Adipocyte (in vitro differentiated cells): Measurements from ENCODE around the gene CHD2.
A peak's percentile ranks its signal among the peaks of the same experiment; 100 is the strongest.

ENCODE experiments used
- DNase-seq: peaks from one replicate; pipeline ENCODE4 v3.0.0-alpha.2; 2015; ENCODE audit warnings: low read depth
- H3K27me3 ChIP-seq: replicated peaks from 2 replicates; pipeline ENCODE4 v1.7.0; 2013; ENCODE audit warnings: mild to moderate bottlenecking, low read length, moderate library complexity; ENCODE audit not compliant: control insufficient read depth, insufficient read depth
- H3K36me3 ChIP-seq: 2 replicates; pipeline ENCODE4 v1.7.0; 2013; ENCODE audit warnings: low read length, mild to moderate bottlenecking, moderate library complexity; ENCODE audit not compliant: control insufficient read depth, insufficient read depth, severe bottlenecking
- H3K4me1 ChIP-seq: 2 replicates; pipeline ENCODE4 v1.7.0; 2013; ENCODE audit warnings: mild to moderate bottlenecking, low read length, moderate library complexity; ENCODE audit not compliant: control insufficient read depth, insufficient read depth
- H3K4me3 ChIP-seq: 2 replicates; pipeline ENCODE4 v1.7.0; 2013; ENCODE audit warnings: mild to moderate bottlenecking, low read length, moderate library complexity
- H3K9ac ChIP-seq: 2 replicates; pipeline ENCODE4 v1.7.0; 2013; ENCODE audit warnings: mild to moderate bottlenecking, low read length, moderate library complexity
- H3K9me3 ChIP-seq: 2 replicates; pipeline ENCODE4 v1.7.0; 2013; ENCODE audit warnings: mild to moderate bottlenecking, low read length, moderate library complexity; ENCODE audit not compliant: control insufficient read depth

CHD2 gene

DNA sequence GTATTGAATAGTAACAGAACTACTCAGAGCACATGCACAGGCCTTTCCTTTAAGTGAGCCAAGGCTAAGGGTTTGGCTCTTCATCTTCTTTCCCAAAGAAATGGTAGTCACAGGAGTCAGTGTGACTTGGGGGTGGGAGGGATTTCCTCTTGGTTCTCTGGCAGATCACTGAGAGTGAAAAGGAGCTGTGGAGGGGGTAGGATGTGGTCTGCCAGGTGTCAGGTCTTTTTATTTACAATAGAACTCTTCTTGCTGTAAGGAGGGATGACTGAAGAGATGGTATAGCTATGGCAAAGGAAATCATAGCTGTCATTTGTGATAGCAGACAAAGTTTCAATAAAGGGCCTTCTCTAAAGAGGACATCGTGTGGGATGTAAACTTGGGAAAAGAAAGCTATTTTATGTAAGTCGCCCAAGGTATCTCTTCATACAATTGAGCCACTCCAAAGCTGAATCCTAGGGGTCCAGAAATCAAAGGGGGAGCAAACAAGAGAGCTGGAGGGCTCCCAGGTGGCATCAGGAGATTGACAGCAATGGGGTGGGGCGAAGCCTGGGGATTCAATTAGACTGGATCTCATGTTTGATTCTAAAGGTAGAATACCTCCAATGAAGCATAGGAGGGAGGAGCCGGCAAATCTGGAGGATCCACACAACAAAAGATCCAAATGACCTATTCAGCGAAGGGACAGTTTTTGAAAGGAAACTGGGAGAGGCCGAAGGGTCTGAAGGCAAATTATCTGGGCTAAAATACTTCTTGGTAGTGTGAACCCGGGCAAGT lies 20.0 kb upstream of the CHD2 start:
- H3K4me1 ChIP-seq = peaks cover 14% of the 10 kb centered on the region
- no peak overlapping the region for H3K9ac ChIP-seq
- no peaks in the 10 kb centered on the region for H3K9me3 ChIP-seq
- H3K36me3 ChIP-seq = no peaks in the 10 kb centered on the region
- no peaks in the 10 kb centered on the region for H3K27me3 ChIP-seq
- no peak for DNase-seq
- H3K4me3 ChIP-seq = no peak overlapping the region

DNA sequence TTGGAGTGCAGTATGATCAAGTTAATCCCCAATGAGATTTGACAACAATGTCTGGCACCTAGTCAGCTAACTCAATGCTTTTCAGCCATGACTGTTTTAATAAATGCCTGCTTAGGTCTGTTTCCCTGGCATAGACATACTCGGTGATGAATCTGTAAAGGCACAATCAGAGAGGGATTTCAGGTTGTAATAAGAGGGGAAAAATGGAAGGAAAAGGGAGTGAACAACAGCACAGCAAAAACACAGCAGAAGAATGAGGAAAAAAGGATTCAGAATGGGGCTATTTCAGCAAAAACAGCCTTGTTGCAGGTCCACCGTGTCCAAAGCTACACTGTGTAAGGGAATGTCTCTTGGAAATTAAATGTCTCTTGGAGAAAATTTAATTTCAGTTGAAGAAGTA lies 19.3 kb upstream of the CHD2 start:
- peaks cover 14% of the 10 kb centered on the region for H3K4me1 ChIP-seq
- no peaks in the 10 kb centered on the region for H3K27me3 ChIP-seq
- peak overlapping the region; percentile 87 for H3K9ac ChIP-seq
- no peaks in the 10 kb centered on the region for H3K9me3 ChIP-seq
- DNase-seq = no peak
- peak overlapping the region; percentile 76 for H3K4me3 ChIP-seq
- H3K36me3 ChIP-seq = no peaks in the 10 kb centered on the region

DNA sequence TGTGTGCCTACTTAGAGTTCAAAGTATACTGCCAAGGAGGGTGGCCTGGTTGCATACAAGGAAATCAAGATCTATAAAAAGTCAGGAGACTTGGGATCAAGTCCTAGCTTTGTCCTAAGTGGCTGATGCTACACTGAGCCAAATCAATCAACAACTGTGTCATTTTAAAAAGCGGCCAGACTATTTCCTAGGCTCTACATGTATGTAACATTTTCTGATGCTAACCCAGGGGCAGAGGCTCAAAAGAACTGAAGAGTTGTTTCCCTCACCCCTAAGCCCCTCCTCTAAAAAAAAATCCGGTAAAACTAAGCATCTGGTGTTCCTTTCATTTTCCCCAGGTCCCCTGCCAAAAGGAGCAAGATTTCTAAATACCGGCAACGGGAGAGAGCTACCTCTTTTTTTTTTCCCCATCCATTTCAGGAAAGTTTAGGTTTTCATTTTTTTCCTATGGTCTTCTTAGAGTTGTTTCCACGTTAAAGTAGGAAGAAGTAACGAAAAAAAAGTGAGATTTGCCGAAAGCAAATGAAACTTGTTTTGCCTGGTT lies 18.8 kb upstream of the CHD2 start:
- DNase-seq = peak; percentile 56
- Histone ChIP-seq H3K4me3 (peak overlapping the region; percentile 76), H3K27me3 (no peaks in the 10 kb centered on the region), H3K9me3 (no peaks in the 10 kb centered on the region), H3K4me1 (peaks cover 18% of the 10 kb centered on the region), H3K36me3 (peaks cover 4% of the 10 kb centered on the region), H3K9ac (peak overlapping the region; percentile 87)

DNA sequence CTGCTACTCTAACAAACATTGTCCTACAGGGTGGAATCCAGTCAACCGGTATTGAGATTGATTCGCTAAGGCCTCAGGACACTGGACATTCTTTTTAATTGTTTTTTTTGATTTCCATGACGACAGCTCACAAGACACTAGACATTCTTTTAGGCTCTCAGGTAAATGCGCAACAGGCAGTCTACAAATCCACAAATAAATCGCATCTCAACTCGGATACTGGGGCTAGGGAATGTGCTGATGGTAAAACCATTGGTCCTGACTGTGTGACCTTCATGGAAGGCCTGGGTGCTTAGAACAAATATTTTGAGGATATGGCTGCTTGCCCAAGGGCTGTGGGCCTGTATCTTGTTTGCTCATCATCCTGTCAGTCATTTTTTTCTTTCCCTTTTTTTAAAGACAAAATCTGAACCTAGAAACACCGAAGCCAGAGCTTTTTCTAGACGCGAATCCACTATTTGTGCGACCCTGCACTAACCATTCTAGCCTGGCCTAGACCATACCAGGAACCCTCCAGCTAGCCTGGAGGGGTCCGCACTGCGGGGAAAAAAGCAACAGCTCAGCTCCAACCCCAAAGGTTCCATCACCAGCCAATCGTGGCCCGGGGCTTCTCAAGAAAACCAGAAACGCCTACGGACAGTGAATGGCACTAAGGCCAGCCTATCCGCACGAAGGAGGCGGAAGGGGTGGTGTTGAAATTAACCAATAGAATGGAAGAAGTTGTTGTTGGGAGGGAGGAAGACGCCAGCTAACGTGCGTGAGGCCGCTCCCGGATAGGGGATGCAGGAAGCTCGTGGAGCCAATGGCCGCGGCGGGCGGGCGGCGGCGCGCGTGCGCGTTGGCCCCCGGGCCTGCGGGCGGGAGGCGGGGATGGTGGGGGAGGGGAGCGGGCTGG lies 18.1 kb upstream of the CHD2 start:
- peaks cover 12% of the 10 kb centered on the region for H3K36me3 ChIP-seq
- peak overlapping the region; percentile 87 for H3K9ac ChIP-seq
- peaks cover 25% of the 10 kb centered on the region for H3K4me1 ChIP-seq
- peak overlapping the region; percentile 76 for H3K4me3 ChIP-seq
- no peaks in the 10 kb centered on the region for H3K9me3 ChIP-seq
- no peaks in the 10 kb centered on the region for H3K27me3 ChIP-seq
- peak; percentile 100 for DNase-seq

DNA sequence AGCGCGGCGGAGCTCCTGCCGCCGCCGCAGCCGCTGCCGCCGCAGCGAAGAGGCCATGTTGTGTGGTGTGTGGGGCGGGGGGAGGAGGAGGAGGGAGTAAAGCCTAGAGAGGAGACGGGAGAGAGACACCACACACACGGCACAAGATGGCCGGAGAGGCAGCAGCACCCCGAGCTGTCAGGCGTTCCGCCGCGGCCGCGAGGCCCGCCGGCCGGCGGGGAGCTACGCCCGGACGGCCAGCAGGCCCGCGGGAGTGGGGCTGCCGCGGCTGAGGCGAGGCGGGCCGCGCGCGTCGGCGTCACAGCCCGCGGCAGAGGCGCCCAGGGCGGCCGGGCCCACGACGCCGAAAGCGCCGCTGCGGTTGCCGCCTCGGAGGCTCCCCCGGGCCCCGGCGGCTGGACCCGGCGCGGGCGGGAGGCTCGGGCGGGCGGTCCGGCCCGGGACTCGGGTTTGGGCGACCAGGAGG lies 17.4 kb upstream of the CHD2 start:
- Histone ChIP-seq H3K9me3 (no peaks in the 10 kb centered on the region), H3K9ac (peak overlapping the region; percentile 97), H3K27me3 (no peaks in the 10 kb centered on the region), H3K4me3 (peak overlapping the region; percentile 95), H3K4me1 (peaks cover 32% of the 10 kb centered on the region), H3K36me3 (peaks cover 19% of the 10 kb centered on the region)
- DNase-seq = no peak

DNA sequence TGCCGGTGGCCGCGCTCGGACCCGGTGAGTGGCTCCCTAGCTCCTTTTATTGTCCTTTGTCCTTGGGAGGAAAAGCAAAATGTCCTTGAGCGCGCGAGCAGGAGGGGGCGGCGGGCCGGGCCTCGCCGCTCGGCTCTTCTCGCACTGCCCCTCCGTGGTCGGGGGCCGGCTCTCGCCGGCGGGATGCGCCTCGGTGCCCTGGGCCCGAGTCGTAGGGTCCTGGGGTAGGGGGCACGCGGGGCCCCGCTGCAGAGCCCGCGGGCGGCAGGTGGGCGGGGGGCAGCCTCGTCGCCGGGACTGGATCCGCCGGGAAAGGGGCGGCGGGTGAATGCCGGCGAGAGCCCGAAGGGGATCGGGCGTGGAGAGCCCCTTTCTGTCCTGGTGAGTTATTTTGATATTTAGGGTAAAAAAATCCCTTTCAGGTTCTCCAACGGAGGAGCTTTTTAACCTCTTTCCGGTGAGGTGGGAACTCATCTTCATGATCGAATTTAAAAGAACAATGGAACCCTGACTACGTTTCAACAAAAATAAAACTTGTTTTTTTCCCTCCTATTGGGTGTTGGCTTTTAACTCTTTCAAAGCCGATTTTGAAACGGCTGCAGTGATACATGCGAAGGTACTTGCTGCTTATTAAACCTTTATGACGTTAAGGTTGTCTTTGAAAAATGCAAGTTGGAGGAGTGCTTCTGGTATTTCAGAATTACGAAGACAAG lies 16.8 kb upstream of the CHD2 start:
- DNase-seq = peak; percentile 55
- Histone ChIP-seq H3K9me3 (no peaks in the 10 kb centered on the region), H3K4me3 (peak overlapping the region; percentile 95), H3K36me3 (peaks cover 24% of the 10 kb centered on the region), H3K9ac (peak overlapping the region; percentile 97), H3K27me3 (no peaks in the 10 kb centered on the region), H3K4me1 (peaks cover 38% of the 10 kb centered on the region)

DNA sequence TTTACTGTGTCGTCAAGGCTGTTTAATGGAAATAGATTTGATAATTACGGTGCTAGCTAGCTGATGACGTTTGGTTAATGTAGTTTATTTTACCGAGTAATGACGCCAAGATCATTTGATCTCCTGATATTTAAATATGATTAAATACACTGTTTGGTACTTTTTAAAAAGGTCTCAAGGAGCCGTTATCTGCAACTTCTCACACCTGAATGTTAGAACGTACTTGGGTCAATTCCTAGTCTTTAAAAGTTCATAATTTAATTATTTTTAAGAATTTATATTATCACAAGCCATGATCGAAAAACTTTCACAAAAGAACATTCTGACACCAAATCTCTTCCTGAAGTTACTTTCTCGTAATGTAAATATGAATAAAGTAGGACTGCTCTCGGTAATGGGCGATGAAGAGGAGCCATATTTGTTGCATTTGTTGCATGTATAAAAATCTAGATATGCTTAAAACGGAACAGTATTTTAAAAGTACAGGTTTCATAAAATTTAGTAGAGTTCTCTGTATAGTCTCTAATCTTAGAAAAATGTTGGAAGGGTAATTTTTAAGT lies 16.2 kb upstream of the CHD2 start:
- Histone ChIP-seq H3K4me1 (peaks cover 43% of the 10 kb centered on the region), H3K9ac (peak overlapping the region; percentile 97), H3K27me3 (no peaks in the 10 kb centered on the region), H3K9me3 (no peaks in the 10 kb centered on the region), H3K4me3 (peak overlapping the region; percentile 95), H3K36me3 (peaks cover 31% of the 10 kb centered on the region)
- DNase-seq = no peak

DNA sequence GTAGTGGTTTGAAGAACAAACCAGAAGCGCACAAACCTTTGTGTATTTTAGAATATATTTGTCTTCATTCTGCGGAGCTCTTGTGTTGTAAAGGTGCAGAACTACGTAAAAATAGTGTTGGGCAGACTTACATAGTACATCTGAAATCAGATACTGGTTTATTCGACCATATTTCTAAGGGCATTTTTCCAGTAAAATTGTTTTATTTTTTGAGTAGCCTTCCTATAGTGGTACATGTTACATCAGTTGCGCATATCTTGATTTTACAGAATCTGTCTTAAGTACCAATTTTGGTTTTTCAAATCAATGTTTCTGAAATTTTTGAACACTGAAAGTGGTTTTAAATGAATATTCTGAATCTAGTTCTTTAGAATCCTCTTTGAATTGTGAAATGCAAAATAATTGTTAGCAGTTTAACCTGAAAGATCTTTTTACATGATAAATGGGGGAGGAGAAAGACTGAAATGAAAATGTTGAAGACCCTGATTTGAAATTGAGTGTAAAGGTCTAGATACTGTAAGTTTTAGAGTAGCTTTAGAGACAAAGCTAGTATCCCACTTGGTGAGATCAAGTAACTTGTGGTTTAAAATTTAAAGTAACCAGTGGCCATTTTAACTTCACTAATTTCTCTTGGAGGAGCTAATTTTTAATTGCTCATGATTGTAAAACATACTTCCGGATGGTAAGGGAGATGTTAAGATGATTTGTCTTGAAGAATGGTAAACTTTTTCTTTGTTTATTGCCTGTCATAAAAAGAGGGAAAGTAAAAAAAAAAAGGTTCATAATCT lies 15.5 kb upstream of the CHD2 start:
- Histone ChIP-seq H3K36me3 (peaks cover 38% of the 10 kb centered on the region), H3K4me3 (peak overlapping the region; percentile 95), H3K9ac (peak overlapping the region; percentile 97), H3K4me1 (peaks cover 44% of the 10 kb centered on the region), H3K27me3 (no peaks in the 10 kb centered on the region), H3K9me3 (no peaks in the 10 kb centered on the region)
- DNase-seq = no peak

DNA sequence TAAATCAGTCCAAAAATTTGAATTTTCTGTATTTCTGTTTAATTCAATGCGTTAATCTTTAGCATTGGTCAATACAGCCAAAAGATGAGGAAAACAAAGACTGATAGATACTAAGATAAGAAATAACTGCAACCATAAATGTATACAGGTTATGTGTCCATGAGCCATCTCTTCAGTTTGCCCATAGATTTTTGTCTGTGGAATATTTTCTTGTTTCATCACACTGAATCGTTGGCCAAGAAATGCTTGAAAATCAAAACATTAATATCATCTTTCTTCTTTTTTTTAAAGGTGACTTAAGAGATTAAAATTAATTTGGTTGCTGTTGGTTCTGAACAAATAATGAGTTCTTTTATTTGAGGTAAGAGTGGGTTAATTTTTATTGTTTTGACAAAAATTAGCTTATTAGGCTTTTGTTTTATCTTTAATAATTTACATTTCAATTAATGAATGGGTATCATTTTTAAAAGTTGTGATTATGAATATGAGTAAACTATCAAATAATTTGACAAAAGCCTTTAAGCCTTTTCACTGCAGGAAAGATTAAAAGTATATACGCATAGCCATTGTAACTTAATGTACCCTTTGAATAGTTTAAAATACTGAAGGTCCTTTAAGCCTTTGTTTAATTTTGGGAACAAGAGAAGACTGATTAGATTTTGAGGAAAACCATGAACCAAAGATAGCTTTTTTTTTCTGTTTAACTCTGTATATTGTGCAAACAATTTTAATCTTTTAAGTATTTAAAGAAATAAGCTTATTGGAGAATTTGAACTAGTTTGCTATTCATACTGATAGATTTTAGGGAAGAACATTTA lies 14.7 kb upstream of the CHD2 start:
- no peaks in the 10 kb centered on the region for H3K9me3 ChIP-seq
- peak overlapping the region; percentile 97 for H3K9ac ChIP-seq
- no peaks in the 10 kb centered on the region for H3K27me3 ChIP-seq
- H3K4me1 ChIP-seq = peaks cover 47% of the 10 kb centered on the region
- DNase-seq = no peak
- H3K4me3 ChIP-seq = peak overlapping the region; percentile 95
- H3K36me3 ChIP-seq = peaks cover 43% of the 10 kb centered on the region
